Colonic mucosa (tissue), 4 donors: ENCODE measurements around the gene RNF150. TPM values are rescaled to one million over a fixed set of nuclear protein-coding genes. Genes with fewer than 3 reads are reported as not detected.

ENCODE experiments used
- DNase-seq: peaks from one replicate; pipeline ENCODE4 v3.0.0-alpha.2; 2020
- H3K27ac ChIP-seq: fragments of 200-600 bp; one replicate; pipeline ENCODE4 v1.8.0; 2021
- H3K27me3 ChIP-seq: fragments of 200-600 bp; one replicate; pipeline ENCODE4 v1.8.0; 2021
- H3K36me3 ChIP-seq: fragments of 200-600 bp; one replicate; pipeline ENCODE4 v1.8.0; 2021
- H3K4me1 ChIP-seq: fragments of 200-600 bp; one replicate; pipeline ENCODE4 v1.8.0; 2021; ENCODE audit warnings: mild to moderate bottlenecking
- H3K4me3 ChIP-seq: fragments of 200-600 bp; one replicate; pipeline ENCODE4 v1.8.0; 2021
- H3K9ac ChIP-seq, 2 donors: one replicate each; pipeline ENCODE4 v1.7.0; 2013; ENCODE audit warnings: control low read depth in 2 of 2, low read depth in 2 of 2, low read length in 2 of 2
- H3K9me3 ChIP-seq: fragments of 200-600 bp; one replicate; pipeline ENCODE4 v1.8.0; 2021
- CTCF ChIP-seq: fragments of 200-600 bp; IDR thresholded peaks from one replicate; pipeline ENCODE4 v1.8.0; 2022; ENCODE audit warnings: antibody characterized with exemption, mild to moderate bottlenecking
- intact Hi-C: fragments of 100-400 bp; cut with DNase I; formaldehyde crosslinking; loops from one replicate; pipeline ENCODE4 v1.14.1; 2022
- total RNA-seq, 2 donors: library from RNA; stranded (reverse); fragmentation: NEBNext Ultra II Directional in 1 of 2; extraction: Animal tissue kit (Norgen Biotek cat#: 25700) in 1 of 2; gene quantifications; one replicate each; pipeline ENCODE4 v1.2.1, GENCODE V29; 2021
- donor health status: healthy.
- donor health status: DM: no; HTN: no; CAD: no.
- donor health status: DM: no; HTN: no; CAD: no.

RNF150 gene
- total RNA-seq, 2 donors from 2014 or later = 0.86 to 6.9 TPM

- no peak for DNase-seq
- Histone ChIP-seq H3K9me3 (no peaks in the 10 kb centered on the region), H3K36me3 (no peaks in the 10 kb centered on the region), H3K27me3 (no peaks in the 10 kb centered on the region), H3K4me3 (no peak overlapping the region), H3K27ac (no peak overlapping the region), H3K9ac (no peak overlapping the region), H3K4me1 (no peaks in the 10 kb centered on the region)
- intact Hi-C loops = no loop called here
- no peak for TF ChIP-seq CTCF
Measured at GRCh38 chr4:140904904-140905303, 228.4 kb downstream of the RNF150 start.

GRCh38 chr4:140903522-140904475 lies 229.5 kb downstream of the RNF150 start:
- Histone ChIP-seq H3K4me1 (no peaks in the 10 kb centered on the region), H3K9ac (no peak overlapping the region), H3K27me3 (no peaks in the 10 kb centered on the region), H3K9me3 (no peaks in the 10 kb centered on the region), H3K4me3 (no peak overlapping the region), H3K27ac (no peak overlapping the region), H3K36me3 (no peaks in the 10 kb centered on the region)
- intact Hi-C loops = no loop called here
- no peak for TF ChIP-seq CTCF
- DNase-seq = no peak

GRCh38 chr4:140901736-140902336 lies 231.4 kb downstream of the RNF150 start:
- H3K27ac ChIP-seq = no peak overlapping the region
- no peak for TF ChIP-seq CTCF
- DNase-seq = no peak
- H3K27me3 ChIP-seq = no peaks in the 10 kb centered on the region
- H3K36me3 ChIP-seq = no peaks in the 10 kb centered on the region
- no peak overlapping the region for H3K4me3 ChIP-seq
- no peaks in the 10 kb centered on the region for H3K9me3 ChIP-seq
- H3K9ac ChIP-seq = no peak overlapping the region
- intact Hi-C loops = no loop called here
- H3K4me1 ChIP-seq = no peaks in the 10 kb centered on the region

- H3K9ac ChIP-seq = no peak overlapping the region
- no peaks in the 10 kb centered on the region for H3K9me3 ChIP-seq
- H3K27ac ChIP-seq = no peak overlapping the region
- H3K4me3 ChIP-seq = no peak overlapping the region
- no peaks in the 10 kb centered on the region for H3K4me1 ChIP-seq
- intact Hi-C loops = no loop called here
- no peaks in the 10 kb centered on the region for H3K27me3 ChIP-seq
- no peak for TF ChIP-seq CTCF
- no peaks in the 10 kb centered on the region for H3K36me3 ChIP-seq
- no peak for DNase-seq
Measured at GRCh38 chr4:140893939-140894338, 239.3 kb downstream of the RNF150 start.

- TF ChIP-seq CTCF = no peak
- H3K27me3 ChIP-seq = no peaks in the 10 kb centered on the region
- H3K36me3 ChIP-seq = no peaks in the 10 kb centered on the region
- no peak overlapping the region for H3K27ac ChIP-seq
- no peaks in the 10 kb centered on the region for H3K4me1 ChIP-seq
- no peak overlapping the region for H3K9ac ChIP-seq
- intact Hi-C loops = no loop called here
- no peak overlapping the region for H3K4me3 ChIP-seq
- H3K9me3 ChIP-seq = no peaks in the 10 kb centered on the region
- DNase-seq = no peak
Measured at GRCh38 chr4:140888054-140888453, 245.2 kb downstream of the RNF150 start.
